T-cell (primary cell): Measurements from ENCODE around the gene HSFX3. TPM values are rescaled to one million over a fixed set of nuclear protein-coding genes. Genes with fewer than 3 reads are reported as not detected.

Experiments used
- ATAC-seq, 4 experiments: fragments of 200-7000 bp in 3 of 4; fragments of 150-1000 bp in 1 of 4; cut with Tn5 transposase; replicated peaks in 1 of 4; 1 replicate in 3 of 4; 2 replicates in 1 of 4; pipeline ENCODE4 v1.10.0; 2021; ENCODE audit warnings: moderate library complexity in 3 of 4, mild to moderate bottlenecking in 2 of 4, moderate number of reproducible peaks in 1 of 4
- CTCF ChIA-PET, 2 donors: fragments of 300-600 bp; sonication (Branson Sonifier 250); formaldehyde crosslinking; loops; one replicate each; lab custom pipeline; 2022; ENCODE audit warnings: antibody characterized with exemption in 2 of 2; lab: Charles Lee
- POLR2A ChIA-PET, 2 donors: fragments of 300-600 bp; sonication (Branson Sonifier 250); formaldehyde crosslinking; loops; one replicate each; lab custom pipeline; 2022; ENCODE audit warnings: antibody characterized with exemption in 2 of 2; lab: Charles Lee
- DNase-seq, 35 experiments: peaks; one replicate each; pipeline versions ENCODE4 v3.0.0 to v3.0.0-alpha.2; 2013 to 2023
- H3K27ac ChIP-seq: one replicate; pipeline ENCODE4 v1.5.1; 2013; ENCODE audit warnings: low read length
- H3K27me3 ChIP-seq, 2 experiments: replicated peaks in 1 of 2; 1 replicate in 1 of 2; 2 replicates in 1 of 2; pipeline versions ENCODE4 v1.6.1 to v1.7.0; 2013; ENCODE audit warnings: low read length in 1 of 2, mixed read lengths in 1 of 2; ENCODE audit not compliant: control insufficient read depth in 2 of 2, insufficient read depth in 2 of 2; ENCODE audit errors: extremely low read depth in 1 of 2
- H3K36me3 ChIP-seq, 2 donors: 1 replicate in 1 of 2; 2 replicates in 1 of 2; pipeline versions ENCODE4 v1.6.1 to v1.7.0; 2013; ENCODE audit warnings: low read length in 1 of 2; ENCODE audit not compliant: control insufficient read depth in 2 of 2, insufficient read depth in 1 of 2; ENCODE audit errors: extremely low read depth in 1 of 2
- H3K4me1 ChIP-seq, 2 experiments: 1 replicate in 1 of 2; 2 replicates in 1 of 2; pipeline versions ENCODE4 v1.6.1 to v1.7.0; 2013; ENCODE audit warnings: low read length in 2 of 2, mixed read lengths in 1 of 2; ENCODE audit not compliant: insufficient read depth in 2 of 2, control insufficient read depth in 1 of 2; ENCODE audit errors: extremely low read depth in 1 of 2
- H3K4me3 ChIP-seq, 2 donors: 1 replicate in 1 of 2; 2 replicates in 1 of 2; pipeline versions ENCODE4 v1.5.1 to v1.7.0; 2013; ENCODE audit warnings: mild to moderate bottlenecking in 2 of 2, low read length in 1 of 2, moderate library complexity in 1 of 2; ENCODE audit not compliant: control insufficient read depth in 1 of 2; ENCODE audit errors: extremely low read depth in 1 of 2
- H3K9me3 ChIP-seq: 2 replicates; pipeline ENCODE4 v1.7.0; 2013
- H3K27ac Mint-ChIP-seq, 2 donors: one replicate each; pipeline ENCODE4 v1.8.0; 2020 to 2021; ENCODE audit warnings: mild to moderate bottlenecking in 2 of 2, mixed read lengths in 2 of 2
- H3K27me3 Mint-ChIP-seq, 2 donors: one replicate each; pipeline ENCODE4 v1.8.0; 2021 to 2022; ENCODE audit warnings: mixed read lengths in 2 of 2
- H3K36me3 Mint-ChIP-seq: one replicate; pipeline ENCODE4 v1.8.0; 2021; ENCODE audit warnings: mixed read lengths
- H3K4me1 Mint-ChIP-seq, 3 donors: one replicate each; pipeline ENCODE4 v1.8.0; 2020 to 2022; ENCODE audit warnings: mixed read lengths in 3 of 3, mild to moderate bottlenecking in 1 of 3
- H3K4me3 Mint-ChIP-seq, 3 donors: one replicate each; pipeline ENCODE4 v1.8.0; 2020 to 2022; ENCODE audit warnings: mild to moderate bottlenecking in 3 of 3, mixed read lengths in 3 of 3, moderate library complexity in 3 of 3
- H3K9me3 Mint-ChIP-seq, 3 donors: one replicate each; pipeline ENCODE4 v1.8.0; 2020 to 2022; ENCODE audit warnings: mixed read lengths in 3 of 3
- WGBS: methylation state at CpG from one replicate; pipeline ENCODE4 v1.1.5; 2013; ENCODE audit warnings: missing lambda C conversion rate; ENCODE audit not compliant: insufficient coverage; 5-methylcytosine and 5-hydroxymethylcytosine counted together
- total RNA-seq, 35 experiments: library from RNA in 6 of 35; stranded (reverse) in 6 of 35; fragments of 120-200 nt in 1 of 35; gene quantifications; one replicate each; pipeline versions ENCODE4 v1.2.1 to v1.2.4 and lab custom pipeline; 2013 to 2026

Gene HSFX3
- total RNA-seq, 5 donors from 2014 or later (not counting 1 experiment from before 2014, with no cell fraction given) = not detected

DNA sequence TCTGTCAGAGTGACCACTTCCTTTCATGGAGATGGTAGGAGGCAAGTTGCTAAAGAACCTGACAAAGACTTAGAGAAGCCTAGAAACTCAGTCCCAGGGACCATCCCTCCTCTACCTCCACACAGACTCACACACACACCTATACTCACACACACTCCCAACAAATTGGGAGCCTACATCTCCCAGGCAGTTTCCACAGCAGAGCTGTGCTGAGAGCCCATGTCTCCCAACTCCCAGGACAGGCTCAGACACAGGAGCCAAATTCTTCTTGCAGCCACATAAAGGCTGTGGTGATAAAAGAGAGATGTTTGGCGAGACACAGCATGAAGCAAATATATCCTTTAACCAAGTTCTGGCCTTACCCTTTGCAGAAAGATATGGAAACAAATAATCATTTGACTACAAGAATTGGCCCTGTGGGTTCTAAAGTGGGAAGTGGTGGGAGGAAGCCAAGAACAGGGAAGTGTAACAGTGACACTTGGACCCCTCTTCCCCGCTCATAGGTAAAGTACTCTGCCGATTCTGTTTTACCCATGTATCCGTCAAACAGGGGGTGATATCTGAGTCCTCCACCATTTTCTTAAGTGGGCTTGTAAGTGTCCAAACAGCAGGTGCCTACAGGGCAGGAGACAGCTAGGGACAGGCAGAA lies 33.6 kb downstream of the HSFX3 start:
- no CpG with 5 or more reads among the region's 4 CpGs for WGBS
- H3K9me3 Mint-ChIP-seq = no peaks in the 10 kb centered on the region
- no peak for DNase-seq
- no peak for ATAC-seq
- ChIA-PET CTCF (interaction anchor here in 1 of 2 donors (0.6 kb wide), 1 partner anchor 423 kb away, joined by 5 read pairs; no protein-coding TSS in a partner anchor), POLR2A (interaction anchor here in 1 of 2 donors (0.6 to 0.8 kb wide), 2 partner anchors 11 to 24 kb away, joined by 3 read pairs; no protein-coding TSS in a partner anchor)
- H3K4me1 ChIP-seq = peaks cover 5 to 41% of the 10 kb centered on the region in 2 experiments
- H3K4me3 ChIP-seq = no peak overlapping the region
- no peaks in the 10 kb centered on the region for H3K9me3 ChIP-seq
- H3K27ac ChIP-seq = no peak overlapping the region
- H3K4me1 Mint-ChIP-seq = peaks cover 19 to 46% (median 23%) of the 10 kb centered on the region in 3 donors
- H3K27ac Mint-ChIP-seq = no peak overlapping the region
- no peak overlapping the region for H3K4me3 Mint-ChIP-seq
- H3K36me3 ChIP-seq = no peaks in the 10 kb centered on the region
- H3K27me3 ChIP-seq = no peaks in the 10 kb centered on the region
- peaks cover 0 to 20% of the 10 kb centered on the region in 2 donors for H3K27me3 Mint-ChIP-seq
- peaks cover 3% of the 10 kb centered on the region for H3K36me3 Mint-ChIP-seq

DNA sequence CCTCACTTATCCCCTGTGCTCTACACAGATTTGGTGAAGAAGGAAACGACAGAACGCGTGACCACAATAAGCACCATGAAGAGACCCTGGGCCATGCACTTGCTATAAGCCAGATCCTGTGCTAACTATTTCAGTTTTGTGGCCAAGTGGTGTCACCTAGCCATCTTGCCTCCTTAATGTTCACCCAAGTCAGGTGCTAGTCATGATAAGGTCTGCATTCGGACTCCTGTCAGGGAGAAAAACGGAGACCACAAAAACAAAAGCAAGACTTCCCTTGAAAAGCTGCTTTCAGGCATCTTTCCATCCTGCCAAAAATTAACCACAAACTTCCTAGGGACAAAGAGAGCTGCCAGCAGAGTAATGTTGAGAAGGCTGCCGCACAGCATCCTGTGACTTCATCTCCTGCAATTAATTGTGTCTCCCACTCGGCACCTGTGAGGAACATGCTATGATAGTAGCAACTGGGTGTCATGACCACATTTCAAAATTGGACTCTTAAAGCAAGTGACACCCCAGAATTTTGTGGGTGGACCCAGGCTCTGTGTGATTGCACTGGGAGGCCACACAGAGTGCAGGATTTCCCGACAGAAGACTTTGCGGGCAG lies 35.8 kb downstream of the HSFX3 start:
- Histone ChIP-seq H3K27ac (peak overlapping the region; percentile 72), H3K4me1 (peaks cover 5 to 39% of the 10 kb centered on the region in 2 experiments), H3K27me3 (peaks cover 0 to 6% of the 10 kb centered on the region in 2 experiments), H3K36me3 (no peaks in the 10 kb centered on the region), H3K4me3 (no peak overlapping the region), H3K9me3 (no peaks in the 10 kb centered on the region)
- 48% methylated on average over 3 of the region's 9 CpGs for WGBS
- H3K27ac Mint-ChIP-seq = peak overlapping the region in 1 of 2 donors; percentile 8
- ChIA-PET POLR2A (interaction anchor here in 1 of 2 donors (0.6 to 2.3 kb wide), 2 partner anchors 15 to 26 kb away, joined by 5 to 9 read pairs; no protein-coding TSS in a partner anchor), CTCF (interaction anchor here in 1 of 2 donors (0.7 to 3.4 kb wide), 2 partner anchors 8 to 26 kb away, joined by 3 to 41 read pairs; partner anchors contain the start of gene EOLA1)
- peaks cover 0 to 24% of the 10 kb centered on the region in 2 donors for H3K27me3 Mint-ChIP-seq
- H3K4me3 Mint-ChIP-seq = no peak overlapping the region
- ATAC-seq (peak in 2 of 4 experiments; percentile 42 to 55), DNase-seq (peak in 9 of 35 experiments; percentile 8 to 48 (median 24))
- peaks cover 3% of the 10 kb centered on the region for H3K36me3 Mint-ChIP-seq
- no peaks in the 10 kb centered on the region for H3K9me3 Mint-ChIP-seq
- peaks cover 10 to 31% (median 11%) of the 10 kb centered on the region in 3 donors for H3K4me1 Mint-ChIP-seq

DNA sequence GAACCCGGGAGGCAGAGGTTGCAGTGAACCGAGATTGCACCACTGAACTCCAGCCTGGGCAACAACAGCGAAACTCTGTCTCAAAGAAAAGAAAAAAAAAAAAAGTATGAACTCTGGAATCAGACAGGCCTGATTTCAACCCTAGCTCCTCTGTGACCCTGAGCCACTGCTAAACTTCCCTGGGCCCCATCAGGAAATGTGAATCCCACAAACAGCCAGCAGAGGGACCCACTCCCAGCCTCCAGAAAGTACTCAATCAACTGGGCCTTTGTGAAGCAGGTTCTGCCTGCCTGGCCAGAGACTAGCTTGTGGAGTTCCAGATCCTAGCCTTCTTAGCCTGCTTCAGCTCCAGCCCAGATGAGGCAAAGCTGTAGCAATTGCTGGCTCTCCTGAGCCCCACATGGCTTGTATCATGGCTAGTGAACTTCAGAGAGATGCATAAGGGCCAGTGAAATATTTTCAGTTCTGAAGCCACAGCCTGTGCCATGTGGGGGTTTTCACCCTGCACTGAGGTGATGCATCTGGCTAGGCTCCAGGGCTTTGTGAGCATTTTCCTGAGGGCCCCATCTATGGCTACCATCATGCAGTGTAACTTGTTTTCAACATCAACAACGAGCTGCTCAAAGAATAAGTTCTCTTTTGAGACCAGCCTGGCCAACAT lies 37.4 kb downstream of the HSFX3 start:
- H3K4me3 Mint-ChIP-seq = no peak overlapping the region

DNA sequence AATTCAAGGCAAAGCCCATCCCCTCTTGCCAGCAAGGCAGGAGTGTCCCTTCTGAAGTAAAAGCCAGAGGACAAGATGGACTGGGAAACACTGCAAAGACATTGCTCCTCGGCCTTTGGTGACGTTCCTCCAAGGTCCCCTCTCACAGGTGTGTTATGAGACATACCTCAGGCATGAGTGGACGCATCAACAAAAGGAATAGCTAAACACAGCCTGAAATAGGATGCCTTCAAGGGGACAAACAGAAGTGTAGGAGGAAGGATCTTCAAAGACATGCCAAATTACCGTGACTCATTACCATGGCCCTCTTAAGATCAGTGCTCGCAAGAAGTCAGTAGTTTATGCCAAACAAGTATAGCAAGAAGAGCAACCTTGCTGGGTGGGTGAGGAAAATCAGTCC lies 38.6 kb downstream of the HSFX3 start:
- Mint-ChIP-seq H3K9me3 (no peaks in the 10 kb centered on the region), H3K36me3 (no peaks in the 10 kb centered on the region), H3K4me3 (no peak overlapping the region), H3K27ac (no peak overlapping the region), H3K4me1 (peaks cover 10 to 30% (median 11%) of the 10 kb centered on the region in 3 donors), H3K27me3 (peaks cover 0 to 20% of the 10 kb centered on the region in 2 donors)
- no peak overlapping the region for H3K4me3 ChIP-seq
- H3K9me3 ChIP-seq = no peaks in the 10 kb centered on the region
- CTCF ChIA-PET = interaction anchor here (1.0 to 3.4 kb wide), 5 partner anchors 10 to 29 kb away, joined by 3 to 41 read pairs (median 4); partner anchors contain the start of gene EOLA1 (in 1 of the 2)
- POLR2A ChIA-PET = interaction anchor here in 1 of 2 donors (0.9 kb wide), 1 partner anchor 29 kb away, joined by 4 read pairs; the partner anchor contains the start of gene EOLA1
- H3K27ac ChIP-seq = no peak overlapping the region
- peaks cover 0 to 6% of the 10 kb centered on the region in 2 experiments for H3K27me3 ChIP-seq
- ATAC-seq = no peak
- WGBS = 100% methylated on average over 2 of the region's 5 CpGs
- peaks cover 5 to 40% of the 10 kb centered on the region in 2 experiments for H3K4me1 ChIP-seq
- H3K36me3 ChIP-seq = no peaks in the 10 kb centered on the region
- no peak for DNase-seq

More for the DNA sequence above, 37.4 kb downstream of the HSFX3 start:
- H3K4me1 ChIP-seq = peaks cover 5 to 39% of the 10 kb centered on the region in 2 experiments
- Mint-ChIP-seq H3K36me3 (peaks cover 3% of the 10 kb centered on the region), H3K27me3 (peaks cover 0 to 25% of the 10 kb centered on the region in 2 donors), H3K9me3 (no peaks in the 10 kb centered on the region), H3K27ac (peak overlapping the region; percentile 69 to 85), H3K4me1 (peaks cover 10 to 31% (median 11%) of the 10 kb centered on the region in 3 donors)
- H3K27ac ChIP-seq = peak overlapping the region; percentile 44
- no CpG with 5 or more reads among the region's 4 CpGs for WGBS
- peaks cover 0 to 6% of the 10 kb centered on the region in 2 experiments for H3K27me3 ChIP-seq
- peak; percentile 78 to 86 (median 82) for ATAC-seq
- H3K4me3 ChIP-seq = no peak overlapping the region
- H3K36me3 ChIP-seq = no peaks in the 10 kb centered on the region
- DNase-seq = peak in 32 of 35 experiments; percentile 14 to 78 (median 47)
- no peaks in the 10 kb centered on the region for H3K9me3 ChIP-seq
- POLR2A ChIA-PET = interaction anchor here (0.6 to 2.3 kb wide), 6 partner anchors 9 to 1592 kb away, joined by 3 to 11 read pairs (median 6); no protein-coding TSS in a partner anchor
- CTCF ChIA-PET = interaction anchor here (0.7 to 3.4 kb wide), 10 partner anchors 8 to 29 kb away, joined by 3 to 41 read pairs (median 4); partner anchors contain the start of gene EOLA1 (in 1 of the 2)

DNA sequence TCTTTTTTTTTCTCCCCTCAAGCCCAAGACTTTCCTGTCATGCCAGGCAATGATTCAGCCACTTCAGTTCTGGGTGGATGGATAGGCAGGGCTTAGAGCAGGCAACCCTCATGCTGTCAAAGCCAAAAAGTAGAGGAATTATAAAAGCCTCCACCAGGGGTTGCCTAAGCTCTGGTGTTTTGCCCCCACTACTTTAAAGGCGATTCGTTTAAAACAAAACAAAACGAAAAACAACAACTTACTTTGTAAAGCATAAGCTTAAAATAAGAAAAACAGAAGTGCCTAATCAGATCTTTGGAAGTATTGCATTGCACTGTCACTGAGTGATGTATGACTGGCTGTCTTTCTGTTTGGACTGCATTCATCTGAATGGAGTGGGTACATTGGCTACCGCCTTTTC lies 39.3 kb downstream of the HSFX3 start:
- Mint-ChIP-seq H3K27me3 (peaks cover 0 to 15% of the 10 kb centered on the region in 2 donors), H3K4me3 (no peak overlapping the region), H3K36me3 (no peaks in the 10 kb centered on the region), H3K9me3 (no peaks in the 10 kb centered on the region), H3K27ac (no peak overlapping the region), H3K4me1 (peaks cover 11 to 30% (median 13%) of the 10 kb centered on the region in 3 donors)
- no peaks in the 10 kb centered on the region for H3K9me3 ChIP-seq
- no peaks in the 10 kb centered on the region for H3K36me3 ChIP-seq
- ATAC-seq (no peak), DNase-seq (no peak)
- no peak overlapping the region for H3K27ac ChIP-seq
- ChIA-PET POLR2A (interaction anchor here in 1 of 2 donors (0.6 to 0.9 kb wide), 2 partner anchors 30 to 428 kb away, joined by 3 to 4 read pairs; partner anchors contain the start of genes EOLA1 and EOLA2), CTCF (interaction anchor here (0.7 to 1.0 kb wide), 4 partner anchors 19 to 34 kb away, joined by 3 to 4 read pairs (median 4); no protein-coding TSS in a partner anchor)
- peaks cover 0 to 6% of the 10 kb centered on the region in 2 experiments for H3K27me3 ChIP-seq
- H3K4me1 ChIP-seq = peaks cover 7 to 41% of the 10 kb centered on the region in 2 experiments
- no CpG with 5 or more reads among the region's 4 CpGs for WGBS
- H3K4me3 ChIP-seq = no peak overlapping the region
